Stomach (tissue), 9 donors: ENCODE results near the gene KLHL22. TPM values are rescaled to one million over a fixed set of nuclear protein-coding genes. Genes with fewer than 3 reads are reported as not detected.

Experiments
- DNase-seq, 2 donors: peaks; one replicate each; pipeline versions ENCODE4 v3.0.0 to v3.0.0-alpha.2; 2013 to 2019
- H3K27ac ChIP-seq, 5 donors: fragments of 200-600 bp in 4 of 5; sonication (generic) in 4 of 5; one replicate each; pipeline ENCODE4 v1.5.1; 2013 to 2019; ENCODE audit warnings: mild to moderate bottlenecking in 1 of 5, moderate library complexity in 1 of 5
- H3K27me3 ChIP-seq, 3 donors: fragments of 200-600 bp; sonication (generic); one replicate each; pipeline ENCODE4 v1.5.1; 2017 to 2019; ENCODE audit warnings: mixed run types in 1 of 3
- H3K36me3 ChIP-seq, 4 donors: fragments of 200-600 bp; sonication (generic); 1 replicate in 3 of 4; 2 replicates in 1 of 4; pipeline ENCODE4 v1.5.1; 2016 to 2019
- H3K4me1 ChIP-seq, 4 donors: fragments of 200-600 bp; sonication (generic); one replicate each; pipeline ENCODE4 v1.5.1; 2016 to 2019
- H3K4me3 ChIP-seq, 4 donors: fragments of 200-600 bp; sonication (generic) in 3 of 4; one replicate each; pipeline ENCODE4 v1.5.1; 2016 to 2019; ENCODE audit warnings: mild to moderate bottlenecking in 1 of 4
- H3K9me3 ChIP-seq, 4 donors: fragments of 200-600 bp; sonication (generic); one replicate each; pipeline ENCODE4 v1.5.1; 2016 to 2019
- CTCF ChIP-seq, 7 experiments: fragments of 450-650 bp in 4 of 7; fragments of 200-600 bp in 3 of 7; sonication (generic) in 3 of 7; IDR thresholded peaks; one replicate each; pipeline ENCODE4 v1.5.1; 2016 to 2019; ENCODE audit warnings: antibody characterized with exemption in 7 of 7, control low read depth in 2 of 7, mild to moderate bottlenecking in 1 of 7
- EP300 ChIP-seq: sonication (generic); formaldehyde crosslinking; IDR thresholded peaks from one replicate; pipeline ENCODE4 v1.6.1; 2017; ENCODE audit warnings: antibody characterized with exemption
- POLR2A ChIP-seq, 4 donors: fragments of 450-650 bp; IDR thresholded peaks; one replicate each; pipeline ENCODE4 v1.6.1; 2016; ENCODE audit warnings: antibody characterized with exemption in 4 of 4, control low read depth in 2 of 4, mild to moderate bottlenecking in 1 of 4, moderate library complexity in 1 of 4
- POLR2AphosphoS5 ChIP-seq, 3 donors: sonication (generic); formaldehyde crosslinking; IDR thresholded peaks; one replicate each; pipeline ENCODE4 v1.6.1; 2016; ENCODE audit warnings: antibody characterized with exemption in 3 of 3
- WGBS, 5 donors: extraction: QIAGEN DNeasy Blood & Tissue Kit in 3 of 5; methylation state at CpG; one replicate each; pipeline versions ENCODE4 v1.1.5 to v1.1.7; 2013 to 2018; 5-methylcytosine and 5-hydroxymethylcytosine counted together
- intact Hi-C: fragments of 100-400 bp; cut with DNase I; formaldehyde crosslinking; loops from one replicate; pipeline ENCODE4 v1.15.1; 2023; ENCODE audit warnings: low total_unique reads
- polyA plus RNA-seq, 3 donors: library from polyadenylated mRNA; stranded (reverse); fragments of 200-250 nt; gene quantifications; one replicate each; pipeline ENCODE4 v1.2.3, GENCODE V29; 2013
- total RNA-seq, 5 donors: library from RNA; depleted of rRNA; stranded (reverse); fragments of >200 nt; gene quantifications; one replicate each; pipeline versions ENCODE4 v1.1.0 to v1.2.3, GENCODE V29; 2014 to 2016
- donor health status: healthy with polysubstance abuse.
- donor health status: Bipolar disorder and iron deficiency.
- donor health status: healthy.

The KLHL22 gene
- total and polyA plus RNA-seq, 8 donors = 7.0 to 26.5 (median 12.7) TPM

DNA sequence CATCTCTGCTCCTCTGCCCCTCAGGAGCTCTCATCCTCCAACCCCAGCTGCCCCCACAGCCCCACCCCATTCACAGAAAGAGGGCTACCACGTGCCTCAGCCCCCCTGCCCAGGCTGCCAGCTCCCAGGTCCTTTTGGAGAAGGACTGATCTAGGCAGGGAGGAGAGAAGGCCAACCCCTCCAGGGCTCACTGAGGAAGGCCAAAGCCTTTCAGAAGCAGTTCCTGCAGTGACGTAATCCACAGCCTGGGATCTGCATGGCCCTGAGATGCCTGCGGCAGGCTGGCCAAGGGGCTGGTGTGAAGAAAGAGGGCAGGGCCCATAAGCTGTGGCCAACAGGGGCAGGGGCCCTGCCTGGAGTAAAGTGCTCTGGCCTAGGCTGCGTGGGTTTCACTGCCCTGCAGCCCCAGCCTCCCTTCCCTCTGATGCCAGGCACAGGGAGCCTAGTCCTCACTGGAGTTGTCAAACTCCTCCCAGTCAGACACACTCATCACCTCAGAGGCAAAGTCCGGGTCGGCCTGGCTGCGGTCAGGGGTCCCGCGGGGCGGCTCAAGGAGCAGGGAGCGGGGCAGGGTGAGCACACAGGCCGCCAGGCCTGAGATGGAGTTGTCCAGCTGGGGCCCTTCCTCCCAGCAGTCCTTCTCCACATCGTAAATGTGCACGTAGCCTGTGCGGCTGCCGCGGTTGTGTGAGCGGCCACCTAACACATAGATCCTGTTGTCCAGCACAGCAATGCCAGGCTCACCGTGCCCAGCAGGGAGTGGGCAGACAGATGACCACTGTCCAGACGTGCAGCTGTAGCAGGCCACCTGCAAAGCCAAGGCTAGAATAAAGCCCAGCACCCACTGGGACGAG, 53.7 kb downstream of the KLHL22 start:
- WGBS, 5 donors = 66 to 89% (median 84%) methylated on average over 7 to 21 of the region's 21 CpGs
- H3K27ac ChIP-seq = peak overlapping the region in 2 of 5 donors; percentile 3 to 61
- H3K4me3 ChIP-seq = no peak overlapping the region

GRCh38 chr22:20440637-20441591, 54.7 kb downstream of the KLHL22 start:
- WGBS, 5 donors = 63 to 84% (median 79%) methylated on average over 8 to 13 of the region's 13 CpGs
- Histone ChIP-seq H3K27me3 (peaks cover 0 to 32% (median 21%) of the 10 kb centered on the region in 3 donors), H3K36me3 (peaks cover 5 to 53% (median 44%) of the 10 kb centered on the region in 4 donors), H3K4me1 (peaks cover 20 to 45% (median 37%) of the 10 kb centered on the region in 4 donors), H3K27ac (peak overlapping the region in 1 of 5 donors; percentile 61), H3K4me3 (no peak overlapping the region), H3K9me3 (no peaks in the 10 kb centered on the region)
- intact Hi-C loops = no loop called here
- DNase-seq = no peak
- no peak for TF ChIP-seq POLR2AphosphoS5 (IDR thresholded peaks at IDR 0.05)
- TF ChIP-seq EP300 = no peak
- TF ChIP-seq CTCF (IDR thresholded peaks at IDR 0.05) = no peak
- TF ChIP-seq POLR2A (IDR thresholded peaks at IDR 0.05) = no peak

More for the DNA sequence above, 53.7 kb downstream of the KLHL22 start:
- Histone ChIP-seq H3K9me3 (no peaks in the 10 kb centered on the region), H3K4me1 (peaks cover 11 to 36% (median 27%) of the 10 kb centered on the region in 4 donors), H3K27me3 (peaks cover 0 to 23% (median 12%) of the 10 kb centered on the region in 3 donors), H3K36me3 (peaks cover 9 to 61% (median 52%) of the 10 kb centered on the region in 4 donors)
- intact Hi-C loops = no loop called here
- TF ChIP-seq EP300 (no peak), POLR2AphosphoS5 (IDR thresholded peaks at IDR 0.05) (no peak), POLR2A (IDR thresholded peaks at IDR 0.05) (no peak), CTCF (IDR thresholded peaks at IDR 0.05) (no peak)
- no peak for DNase-seq

GRCh38 chr22:20439928-20440575, 55.5 kb downstream of the KLHL22 start:
- peaks cover 24 to 54% (median 42%) of the 10 kb centered on the region in 4 donors for H3K4me1 ChIP-seq
- no peak for TF ChIP-seq POLR2AphosphoS5 (IDR thresholded peaks at IDR 0.05)
- TF ChIP-seq POLR2A (IDR thresholded peaks at IDR 0.05) = no peak
- no peak for TF ChIP-seq EP300
- TF ChIP-seq CTCF (IDR thresholded peaks at IDR 0.05) = no peak
- no peak overlapping the region for H3K4me3 ChIP-seq
- peaks cover 0 to 41% (median 30%) of the 10 kb centered on the region in 3 donors for H3K27me3 ChIP-seq
- no peak overlapping the region for H3K27ac ChIP-seq
- DNase-seq = no peak
- WGBS, 5 donors = 82 to 95% (median 91%) methylated on average over 4 to 5 of the region's 5 CpGs
- H3K36me3 ChIP-seq = peaks cover 0 to 44% (median 36%) of the 10 kb centered on the region in 4 donors
- intact Hi-C loops = no loop called here
- no peaks in the 10 kb centered on the region for H3K9me3 ChIP-seq
